A172 (cell line): ENCODE measurements around the gene HK3. TPM values are rescaled to one million over a fixed set of nuclear protein-coding genes. Genes with fewer than 3 reads are reported as not detected.
"Not testable (repeated sequence)": the region's sequence is repeated elsewhere in the genome, so short reads cannot be mapped to it uniquely, and the experiment has no call there.

Source experiments
- DNase-seq: peaks from one replicate; pipeline ENCODE4 v3.0.0-alpha.2; 2015; ENCODE audit warnings: low spot score
- total RNA-seq: library from RNA; depleted of rRNA; stranded (reverse); fragments of >200 nt; shearing (Covaris generic); gene quantifications from 2 replicates; pipeline ENCODE4 v1.2.3, GENCODE V29; 2014

HK3 gene
- total RNA-seq, 1 experiment from 2014 or later, result not detected

DNA sequence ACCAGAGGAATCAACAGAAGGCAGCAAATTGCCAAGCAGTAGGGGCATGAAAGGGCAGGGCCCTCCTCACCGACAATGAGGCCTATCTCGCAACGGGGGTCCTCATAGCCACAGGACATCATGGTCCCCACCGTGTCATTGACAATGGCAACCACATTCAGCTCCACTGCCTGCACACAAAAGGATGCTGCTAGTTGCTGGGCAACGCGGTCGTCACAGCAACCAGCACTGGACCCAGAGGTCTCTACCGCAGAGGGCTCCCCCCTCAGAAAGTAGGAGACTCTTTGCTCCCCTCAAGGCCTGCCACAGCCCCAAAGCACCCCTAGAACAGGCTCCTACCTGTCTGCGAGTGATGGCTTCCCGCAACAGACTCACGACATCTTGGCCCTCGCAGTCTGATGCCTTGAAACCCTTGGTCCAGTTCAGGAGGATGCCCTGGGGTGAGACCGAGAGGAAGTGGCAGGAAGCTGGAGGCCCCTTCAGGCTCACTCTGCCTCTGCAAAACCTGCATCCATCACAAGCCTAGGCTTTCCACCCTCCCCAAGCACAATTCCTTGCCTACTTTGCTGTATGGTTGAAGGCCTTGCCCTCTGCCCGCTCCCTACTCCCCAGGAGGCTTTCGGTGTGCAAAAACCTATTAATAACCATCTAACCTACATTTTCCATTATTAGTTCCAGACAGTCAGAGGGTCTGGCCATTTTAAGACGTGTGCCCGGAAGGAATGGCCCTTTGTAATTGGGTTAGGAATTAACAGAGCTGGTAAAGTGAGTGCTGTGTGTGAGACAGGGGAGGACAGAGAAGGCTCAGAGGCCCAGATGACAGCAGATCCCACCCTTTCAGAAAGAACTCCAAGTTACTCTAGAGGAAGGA lies 15.2 kb downstream of the HK3 start:
- no peak for DNase-seq

DNA sequence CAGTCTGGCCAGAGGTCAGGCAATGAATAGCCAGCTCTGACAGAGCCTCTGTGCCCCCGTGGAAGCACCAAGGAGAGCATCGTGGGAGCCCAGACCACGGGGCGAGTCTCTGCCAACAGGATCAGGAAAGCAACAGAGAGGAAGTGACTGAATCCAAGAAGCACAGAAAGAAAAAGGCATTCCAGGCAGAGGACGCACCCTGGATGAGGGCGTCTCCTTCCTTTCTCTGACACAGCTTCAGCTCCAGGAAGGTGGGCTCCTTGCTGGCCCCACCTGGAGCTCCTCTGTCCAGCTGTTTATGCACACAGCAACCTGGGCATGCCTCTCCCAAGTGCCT lies 16.6 kb downstream of the HK3 start:
- peak; percentile 19 for DNase-seq

DNA sequence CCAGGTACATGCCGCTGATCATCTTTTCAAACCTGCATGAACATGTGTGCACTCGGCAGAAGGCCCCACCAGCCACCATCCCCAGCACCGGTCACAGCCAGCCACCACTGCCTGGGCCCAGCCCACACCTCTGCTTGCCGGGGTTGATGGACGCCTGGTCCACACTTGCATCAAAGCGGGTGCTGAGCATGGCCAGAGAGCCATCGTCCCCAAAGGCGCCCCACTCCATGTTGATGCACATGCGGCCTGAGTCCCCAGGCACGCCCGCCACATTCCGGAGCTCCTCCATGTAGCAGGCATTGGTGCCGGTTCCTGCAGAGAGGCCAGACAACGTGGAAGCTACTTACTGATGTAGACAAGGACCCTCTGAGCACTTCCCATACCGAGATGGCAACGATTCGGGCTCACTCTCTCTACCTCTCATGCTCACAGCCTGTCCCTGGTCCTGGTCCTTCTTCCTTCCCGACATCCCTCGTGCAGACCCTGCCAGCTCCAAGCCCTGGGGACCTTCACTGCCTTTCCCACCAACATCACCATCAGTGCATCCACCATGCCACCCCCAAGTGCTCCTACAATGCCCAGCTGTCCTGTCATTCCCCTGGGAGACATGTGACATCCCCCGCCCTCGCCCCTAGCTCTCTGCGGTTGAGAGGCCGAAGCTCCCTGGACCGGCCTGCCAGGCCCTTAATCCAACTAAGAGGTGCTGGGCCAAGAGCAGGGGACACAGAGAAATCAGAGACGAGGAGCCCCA lies 17.2 kb downstream of the HK3 start:
- DNase-seq, result no peak

DNA sequence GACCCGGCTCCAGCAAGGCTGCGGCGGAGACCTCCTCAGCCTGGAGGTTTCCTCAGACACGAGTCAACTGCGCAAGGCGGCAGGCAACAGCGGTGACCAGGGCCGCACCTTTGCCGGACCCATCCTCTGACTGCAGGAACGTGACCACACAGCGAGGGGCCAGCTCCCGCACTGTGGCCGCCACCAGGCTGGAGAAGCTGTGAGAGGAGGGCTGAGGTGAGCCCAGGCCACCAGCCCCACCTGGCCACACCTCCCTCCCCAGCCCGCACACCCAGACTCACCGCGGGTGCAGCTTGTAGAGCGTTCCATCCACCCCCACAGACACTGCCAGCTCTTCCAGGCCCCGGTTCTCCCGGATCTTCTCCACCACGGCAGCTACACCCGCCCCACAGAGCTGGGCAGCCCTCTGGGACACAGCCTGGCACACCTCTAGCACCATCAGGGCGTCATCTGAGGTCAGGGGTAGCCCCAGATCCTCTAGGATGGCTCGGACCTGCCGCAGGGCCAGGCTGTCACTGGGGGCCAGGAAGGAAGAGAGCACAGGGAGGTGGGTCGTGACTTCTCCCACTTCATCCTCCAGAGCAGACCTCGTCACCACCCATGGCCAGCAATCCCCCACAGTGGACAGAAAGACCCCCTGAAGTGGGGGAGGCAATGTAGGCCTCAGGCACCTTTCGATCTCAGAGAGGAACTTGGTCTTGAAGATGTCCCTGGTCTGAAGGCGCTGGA lies 18.0 kb downstream of the HK3 start:
- no peak for DNase-seq

DNA sequence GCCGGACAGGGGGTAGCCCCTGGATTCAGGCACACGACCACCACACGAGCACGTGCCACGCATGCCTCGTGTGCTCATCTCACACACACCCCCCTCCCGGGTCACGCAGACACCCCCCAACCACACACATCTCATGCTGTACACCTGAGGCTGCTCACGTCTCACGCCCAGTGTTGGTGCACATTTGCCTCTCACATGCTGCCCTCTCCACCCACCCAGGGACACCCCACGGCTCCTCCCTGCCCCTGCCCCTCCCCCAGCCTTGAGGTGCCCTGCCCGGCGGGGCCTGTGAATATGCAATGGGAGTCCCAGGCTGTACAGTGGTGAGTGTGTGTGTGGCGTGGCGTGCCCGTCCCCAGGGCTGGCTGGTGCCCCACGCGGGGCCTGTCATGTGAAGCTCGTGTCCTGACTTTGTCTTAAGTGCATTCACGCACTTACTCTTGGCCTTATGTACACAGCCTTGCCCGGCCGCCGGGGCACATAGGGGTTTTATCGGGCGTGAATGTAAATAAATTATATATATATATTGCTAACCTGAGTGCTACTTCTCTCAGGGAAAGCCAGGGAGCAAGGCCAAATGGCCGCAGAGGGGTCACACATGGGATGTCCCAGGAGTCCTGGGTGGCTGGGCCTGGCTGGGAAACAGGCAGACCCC lies 18.7 kb downstream of the HK3 start:
- DNase-seq, result no peak

DNA sequence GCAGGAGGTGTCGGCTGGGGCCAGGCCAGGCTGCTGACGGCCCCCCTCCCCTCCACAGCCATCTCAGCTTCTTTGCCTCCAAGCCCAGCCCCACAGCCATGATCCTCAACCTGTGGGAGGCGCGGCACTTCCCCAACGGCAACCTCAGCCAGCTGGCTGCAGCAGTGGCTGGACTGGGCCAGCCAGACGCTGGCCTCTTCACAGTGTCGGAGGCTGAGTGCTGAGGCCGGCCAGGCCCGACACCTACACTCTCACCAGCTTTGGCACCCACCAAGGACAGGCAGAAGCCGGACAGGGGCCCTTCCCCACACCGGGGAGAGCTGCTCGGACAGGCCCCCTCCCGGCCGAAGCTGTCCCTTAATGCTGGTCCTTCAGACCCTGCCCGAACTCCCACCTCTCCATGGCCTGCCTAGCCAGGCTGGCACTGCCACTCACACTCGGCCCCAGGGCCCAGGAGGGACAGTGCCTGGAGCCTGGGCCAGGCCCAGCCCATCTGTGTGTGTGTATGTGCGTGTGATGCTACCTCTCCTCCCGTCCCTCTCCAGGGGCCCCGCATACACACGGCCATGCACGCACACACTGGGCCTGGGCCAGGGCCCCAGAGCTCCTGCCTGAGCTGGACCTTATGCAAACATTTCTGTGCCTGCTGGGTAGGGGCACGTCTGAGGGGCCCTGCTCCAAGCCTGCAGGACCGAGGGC lies 19.3 kb downstream of the HK3 start:
- DNase-seq, result no peak

DNA sequence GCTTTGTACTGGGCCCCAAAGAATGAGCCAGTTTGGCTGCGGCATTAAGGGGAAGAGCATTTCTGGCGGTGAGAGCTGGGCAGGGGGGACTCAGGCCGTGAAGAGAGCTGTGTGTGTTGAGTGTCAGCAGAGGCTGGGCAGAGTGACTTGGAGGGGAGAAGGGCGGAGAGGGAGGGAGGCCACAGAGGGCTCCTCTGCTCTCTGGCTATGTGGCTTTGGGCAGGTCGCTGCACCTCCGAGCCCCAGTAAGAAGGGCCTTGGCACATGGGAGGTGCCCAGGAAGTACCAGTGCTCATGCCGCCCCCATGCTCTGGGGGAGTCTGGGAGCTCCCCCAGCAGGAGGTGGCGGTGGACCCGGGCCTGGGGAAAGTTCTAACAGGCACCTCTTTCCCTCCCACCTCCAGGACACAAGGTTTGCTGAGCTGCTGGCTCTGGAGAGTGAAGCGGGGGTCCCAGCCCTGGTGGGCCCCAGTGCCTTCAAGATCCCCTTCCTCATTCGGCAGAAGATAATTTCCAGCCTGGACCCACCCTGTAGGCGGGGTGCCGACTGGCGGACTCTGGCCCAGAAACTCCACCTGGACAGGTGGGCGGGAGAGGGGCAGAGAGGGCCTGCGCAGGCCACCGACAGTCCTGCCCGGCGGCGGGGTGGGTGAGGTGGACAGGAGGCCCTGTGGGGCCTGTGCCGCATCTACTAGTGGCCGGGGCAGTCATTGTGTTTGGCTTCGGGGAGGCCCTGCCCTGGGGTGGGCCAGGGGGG lies 20.1 kb downstream of the HK3 start:
- DNase-seq, result no peak

DNA sequence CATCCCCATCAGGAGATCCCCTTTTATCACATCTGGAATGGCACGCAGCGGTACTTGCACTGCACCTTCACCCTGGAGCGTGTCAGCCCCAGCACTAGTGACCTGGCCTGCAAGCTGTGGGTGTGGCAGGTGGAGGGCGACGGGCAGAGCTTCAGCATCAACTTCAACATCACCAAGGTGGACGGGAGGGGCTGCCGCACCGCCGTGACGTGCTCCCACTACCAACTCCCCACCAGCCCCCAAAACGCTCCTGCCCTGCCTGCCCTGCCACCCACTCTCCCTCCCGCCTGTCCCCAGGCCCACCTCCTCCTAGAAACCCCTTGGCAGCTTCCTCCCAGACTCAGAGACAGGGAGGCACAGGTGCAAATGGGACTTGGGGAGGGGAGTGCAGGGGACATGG lies 20.7 kb downstream of the HK3 start:
- no peak for DNase-seq

DNA sequence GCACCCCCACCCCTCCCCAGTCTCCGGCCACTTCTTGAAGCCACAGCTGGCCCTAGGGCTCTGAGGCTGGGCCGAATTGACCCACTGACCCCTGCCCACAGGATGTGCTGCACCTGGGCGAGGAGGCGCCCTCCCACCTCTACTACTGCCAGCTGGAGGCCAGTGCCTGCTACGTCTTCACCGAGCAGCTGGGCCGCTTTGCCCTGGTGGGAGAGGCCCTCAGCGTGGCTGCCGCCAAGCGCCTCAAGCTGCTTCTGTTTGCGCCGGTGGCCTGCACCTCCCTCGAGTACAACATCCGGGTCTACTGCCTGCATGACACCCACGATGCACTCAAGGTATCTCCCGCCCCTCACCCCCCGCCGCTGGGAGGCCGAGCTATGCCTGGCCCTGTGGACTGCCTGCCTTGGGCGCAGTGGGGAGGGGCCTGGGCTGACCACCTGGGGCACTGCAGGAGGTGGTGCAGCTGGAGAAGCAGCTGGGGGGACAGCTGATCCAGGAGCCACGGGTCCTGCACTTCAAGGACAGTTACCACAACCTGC lies 21.3 kb downstream of the HK3 start:
- DNase-seq, result no peak

DNA sequence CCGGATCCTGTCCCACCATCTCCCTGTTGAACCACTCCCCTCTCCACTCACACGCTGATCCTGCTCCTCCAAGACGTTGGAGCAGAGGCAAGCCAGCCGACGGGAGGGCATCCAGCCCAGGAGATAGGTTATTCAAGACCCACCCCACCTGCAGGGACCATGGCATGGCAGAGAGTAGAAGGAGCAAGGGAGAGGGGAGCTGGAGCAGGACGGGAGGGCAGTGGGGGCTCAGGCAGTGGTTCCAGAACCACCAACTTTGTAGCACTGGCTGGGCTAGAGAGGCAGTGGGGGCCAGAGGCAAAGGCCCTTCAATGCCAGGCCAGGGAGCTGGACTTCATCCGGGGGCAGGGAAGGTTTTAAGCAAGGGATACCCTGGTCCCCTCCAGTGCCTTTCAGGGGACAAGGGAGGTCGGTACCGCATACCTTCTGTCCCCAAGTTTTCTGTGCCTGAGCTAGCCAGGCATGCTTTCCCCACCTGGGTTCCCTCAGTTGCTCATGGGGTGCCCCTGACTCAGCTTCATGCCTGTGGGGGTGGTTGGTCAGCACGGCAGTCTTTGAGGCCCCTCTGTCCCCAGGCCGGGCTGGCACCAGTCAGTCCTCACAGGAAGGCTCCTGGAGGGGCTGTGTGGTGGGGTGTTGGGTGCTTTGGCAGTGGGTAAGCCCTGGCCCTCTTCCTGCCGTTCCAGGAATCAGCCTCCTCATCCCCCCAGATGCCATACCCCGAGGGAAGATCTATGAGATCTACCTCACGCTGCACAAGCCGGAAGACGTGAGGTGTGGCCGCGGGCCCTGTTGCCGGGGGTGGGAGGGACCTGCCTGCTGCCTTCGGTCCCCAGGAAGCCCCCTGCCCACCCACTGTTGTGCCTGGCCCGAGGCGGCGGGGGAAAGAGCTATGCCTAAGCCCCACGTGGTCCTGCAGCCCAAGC lies 22.4 kb downstream of the HK3 start:
- DNase-seq, result no peak

DNA sequence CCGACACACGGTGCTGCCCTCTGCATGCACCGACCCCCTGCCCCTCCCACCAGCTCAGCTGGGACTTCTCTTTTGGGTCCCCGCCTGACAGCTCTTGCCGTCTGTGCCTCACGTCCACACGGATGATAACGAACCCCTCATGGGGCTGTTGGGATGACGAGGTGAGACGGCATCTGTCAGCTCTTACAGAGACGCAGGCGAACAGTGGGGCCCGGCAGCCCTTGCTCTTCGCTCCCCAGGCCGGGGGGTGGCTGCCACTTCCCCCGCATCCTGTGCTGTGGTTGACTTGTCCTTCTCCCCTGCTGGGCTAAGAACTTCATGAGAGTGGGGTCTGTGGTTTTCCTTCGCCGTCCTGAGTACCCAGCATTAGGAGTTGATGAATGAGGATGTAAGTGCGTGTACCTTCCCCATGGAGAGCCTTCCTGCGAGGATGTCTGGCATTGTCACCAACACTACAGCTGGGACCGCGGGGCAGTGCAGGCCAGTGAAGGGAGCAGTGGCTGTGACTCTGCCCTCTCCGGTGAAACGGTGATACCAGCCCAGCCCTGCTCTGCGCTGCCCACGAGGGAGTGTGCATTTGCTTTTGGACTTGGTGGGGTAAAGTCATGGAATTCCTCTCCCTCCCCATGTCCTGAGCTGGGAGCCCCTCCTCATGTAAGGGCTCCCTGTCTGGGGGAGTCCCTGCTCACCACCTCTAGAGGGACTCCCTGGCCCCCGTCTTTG lies 23.2 kb downstream of the HK3 start:
- no peak for DNase-seq

DNA sequence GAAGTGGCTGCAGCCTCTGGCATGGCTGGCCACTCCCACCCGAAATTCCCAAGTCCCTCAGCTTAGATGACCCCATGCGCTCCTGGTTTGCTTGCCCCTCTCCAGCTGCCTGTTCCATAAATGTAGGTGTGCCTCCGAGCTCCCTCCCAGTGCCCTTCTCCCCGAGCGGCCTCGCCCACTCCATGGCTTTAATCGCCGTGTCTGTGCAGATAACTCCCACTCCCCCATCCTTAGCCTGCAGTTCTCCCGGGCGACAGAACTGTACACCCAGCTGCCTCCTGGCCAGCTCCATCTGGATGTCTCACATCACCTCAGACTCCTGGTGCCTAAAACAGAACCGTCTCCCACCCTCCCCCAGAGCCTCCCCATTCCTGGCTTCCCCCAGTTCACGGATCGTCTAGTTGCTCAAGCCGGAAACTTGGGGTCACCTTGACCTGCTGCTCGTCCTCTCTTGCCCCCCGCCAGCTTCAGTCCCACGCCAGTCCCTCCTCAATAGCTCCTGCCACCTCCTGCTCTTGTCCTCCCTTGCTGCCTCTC lies 24.1 kb downstream of the HK3 start:
- no peak for DNase-seq

DNA sequence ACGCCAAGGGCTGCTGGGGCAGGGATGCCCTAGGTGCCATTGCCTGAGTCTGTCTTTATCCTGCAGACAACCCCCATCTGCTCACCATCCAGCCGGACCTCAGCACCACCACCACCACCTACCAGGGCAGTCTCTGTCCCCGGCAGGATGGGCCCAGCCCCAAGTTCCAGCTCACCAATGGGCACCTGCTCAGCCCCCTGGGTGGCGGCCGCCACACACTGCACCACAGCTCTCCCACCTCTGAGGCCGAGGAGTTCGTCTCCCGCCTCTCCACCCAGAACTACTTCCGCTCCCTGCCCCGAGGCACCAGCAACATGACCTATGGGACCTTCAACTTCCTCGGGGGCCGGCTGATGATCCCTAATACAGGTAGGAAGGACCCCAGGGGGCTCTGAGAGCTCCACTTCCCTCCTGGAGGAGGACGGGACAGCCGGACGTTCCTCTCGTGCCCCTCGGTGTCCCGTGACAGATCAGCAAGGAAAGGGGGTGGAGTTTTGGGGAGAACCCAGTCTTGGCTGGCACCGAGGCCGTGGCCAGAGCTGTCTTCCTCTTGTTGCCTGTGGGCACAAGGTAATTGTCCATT lies 24.9 kb downstream of the HK3 start:
- no peak for DNase-seq

DNA sequence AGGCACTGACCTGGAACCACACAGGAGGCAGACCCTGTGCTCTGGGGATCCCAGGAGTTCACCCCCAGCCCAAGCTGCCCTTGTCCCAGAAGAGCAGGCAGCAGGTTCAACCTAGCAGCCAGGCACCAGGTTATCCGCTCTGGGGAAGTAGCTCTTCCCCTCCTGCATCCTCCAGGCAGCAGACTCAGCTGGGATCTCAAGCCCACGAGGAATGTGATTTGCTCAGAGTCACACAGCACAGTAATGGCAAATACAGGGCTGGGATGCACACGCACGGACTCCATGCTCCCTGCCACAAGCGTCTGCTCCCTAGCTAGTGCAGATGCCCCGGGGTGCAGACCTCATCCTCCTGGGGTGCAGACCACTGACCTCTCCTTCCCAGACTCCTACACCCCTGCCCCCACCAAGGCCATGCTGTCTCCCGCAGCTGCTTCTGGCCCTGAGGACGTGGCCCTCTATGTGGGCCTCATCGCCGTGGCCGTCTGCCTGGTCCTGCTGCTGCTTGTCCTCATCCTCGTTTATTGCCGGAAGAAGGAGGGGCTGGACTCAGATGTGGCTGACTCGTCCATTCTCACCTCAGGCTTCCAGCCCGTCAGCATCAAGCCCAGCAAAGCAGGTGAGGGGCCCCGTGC lies 25.5 kb downstream of the HK3 start:
- DNase-seq, result no peak

DNA sequence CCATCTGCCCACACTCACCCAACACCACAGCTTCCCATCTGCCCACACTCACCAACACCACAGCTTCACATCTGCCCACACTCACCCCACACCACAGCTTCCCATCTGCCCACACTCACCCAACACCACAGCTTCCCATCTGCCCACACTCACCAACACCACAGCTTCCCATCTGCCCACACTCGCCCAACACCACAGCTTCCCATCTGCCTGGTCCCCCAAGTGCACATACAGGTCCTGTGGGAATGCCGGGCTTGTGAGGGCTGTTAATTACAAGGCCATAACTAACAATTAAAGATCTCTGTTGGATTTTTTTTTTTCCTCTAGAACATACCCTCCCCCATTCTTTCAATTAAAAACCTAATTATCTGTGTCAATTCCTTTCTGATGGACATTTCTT lies 26.1 kb downstream of the HK3 start:
- not testable (repeated sequence) for DNase-seq

DNA sequence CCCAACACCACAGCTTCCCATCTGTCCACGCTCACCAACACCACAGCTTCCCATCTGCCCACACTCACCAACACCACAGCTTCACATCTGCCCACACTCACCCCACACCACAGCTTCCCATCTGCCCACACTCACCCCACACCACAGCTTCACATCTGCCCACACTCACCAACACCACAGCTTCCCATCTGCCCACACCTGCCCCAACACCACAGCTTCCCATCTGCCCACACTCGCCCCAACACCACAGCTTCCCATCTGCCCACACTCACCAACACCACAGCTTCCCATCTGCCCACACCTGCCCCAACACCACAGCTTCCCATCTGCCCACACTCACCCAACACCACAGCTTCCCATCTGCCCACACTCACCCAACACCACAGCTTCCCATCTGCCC lies 26.6 kb downstream of the HK3 start:
- not testable (repeated sequence) for DNase-seq

DNA sequence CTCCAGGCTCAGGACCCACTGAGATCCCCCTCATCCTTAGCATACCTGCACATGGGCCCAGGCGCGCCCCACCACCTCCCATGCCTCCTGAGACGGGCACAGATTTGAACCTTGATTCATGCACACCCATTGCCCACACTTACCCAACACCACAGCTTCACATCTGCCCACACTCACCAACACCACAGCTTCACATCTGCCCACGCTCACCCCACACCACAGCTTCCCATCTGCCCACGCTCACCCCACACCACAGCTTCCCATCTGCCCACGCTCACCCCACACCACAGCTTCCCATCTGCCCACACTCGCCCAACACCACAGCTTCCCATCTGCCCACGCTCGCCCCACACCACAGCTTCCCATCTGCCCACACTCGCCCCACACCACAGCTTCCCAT lies 28.5 kb downstream of the HK3 start:
- not testable (repeated sequence) for DNase-seq
